Measurements from ENCODE around the gene CSMD2. TPM values are rescaled to one million over a fixed set of nuclear protein-coding genes. Genes with fewer than 3 reads are reported as not detected.

The CSMD2 gene
- total and polyA plus RNA-seq, 2 of the 8 experiments (the other 6 are each of a cell fraction or from before 2014, with no cell fraction given), result 7.0 to 14.7 TPM

DNA sequence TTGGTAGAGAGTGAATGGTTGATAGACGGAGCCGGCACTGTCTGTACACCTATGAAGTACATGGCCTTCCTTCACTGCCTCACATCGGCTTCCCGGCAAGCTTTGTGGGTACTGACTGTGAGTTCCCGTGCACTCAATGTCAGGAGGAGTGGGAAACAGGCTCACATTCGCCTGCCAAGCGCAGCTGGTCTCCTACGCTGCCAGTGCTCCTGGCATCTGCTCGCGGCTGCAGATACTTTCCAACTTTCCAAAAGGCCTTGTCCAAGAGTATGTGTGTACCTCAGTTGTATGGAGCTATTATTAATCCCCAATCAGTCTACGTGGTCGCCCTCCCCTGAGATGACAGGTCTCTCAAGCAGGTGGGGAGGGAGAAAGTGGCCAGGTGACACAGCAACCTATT is 511.8 kb downstream of the CSMD2 start (continued):
- no peak for TF ChIP-seq SRF (IDR thresholded peaks at IDR 0.05; ENCODE audit: low read depth, low read length)
- TF ChIP-seq SAP30 (IDR thresholded peaks at IDR 0.05; ENCODE audit: insufficient read depth, insufficient replicate concordance, low read length), result no peak
